PFSK-1 (cell line): ENCODE data around the gene PALLD.

Source experiments
- FOXP2 ChIP-seq: optimal IDR thresholded peaks from 2 replicates; pipeline ENCODE3; 2011; ENCODE audit warnings: borderline replicate concordance, control low read depth, inconsistent platforms; ENCODE audit not compliant: insufficient read depth; ENCODE audit errors: extremely low read length, extremely low read depth
- POLR2AphosphoS5 ChIP-seq: IDR thresholded peaks from 2 replicates; pipeline ENCODE4 v1.6.1; 2012; ENCODE audit warnings: low read depth, mild to moderate bottlenecking, control low read depth, low read length, moderate library complexity
- REST ChIP-seq, 2 experiments: IDR thresholded peaks; 2 replicates each; pipeline versions ENCODE4 v1.6.1 to v1.8.0; 2011 to 2012; ENCODE audit warnings: low read depth in 2 of 2, low read length in 2 of 2, control low read depth in 1 of 2, inconsistent platforms in 1 of 2, mild to moderate bottlenecking in 1 of 2, moderate library complexity in 1 of 2; ENCODE audit not compliant: insufficient read depth in 1 of 2
- SIN3A ChIP-seq: IDR thresholded peaks from 2 replicates; pipeline ENCODE4 v1.6.1; 2012; ENCODE audit warnings: mild to moderate bottlenecking, low read length, moderate library complexity, borderline replicate concordance; ENCODE audit not compliant: insufficient read depth
- TAF1 ChIP-seq: IDR thresholded peaks from 2 replicates; pipeline ENCODE4 v1.6.1; 2012; ENCODE audit warnings: low read length, control low read depth, borderline replicate concordance; ENCODE audit not compliant: insufficient read depth

Gene PALLD

DNA sequence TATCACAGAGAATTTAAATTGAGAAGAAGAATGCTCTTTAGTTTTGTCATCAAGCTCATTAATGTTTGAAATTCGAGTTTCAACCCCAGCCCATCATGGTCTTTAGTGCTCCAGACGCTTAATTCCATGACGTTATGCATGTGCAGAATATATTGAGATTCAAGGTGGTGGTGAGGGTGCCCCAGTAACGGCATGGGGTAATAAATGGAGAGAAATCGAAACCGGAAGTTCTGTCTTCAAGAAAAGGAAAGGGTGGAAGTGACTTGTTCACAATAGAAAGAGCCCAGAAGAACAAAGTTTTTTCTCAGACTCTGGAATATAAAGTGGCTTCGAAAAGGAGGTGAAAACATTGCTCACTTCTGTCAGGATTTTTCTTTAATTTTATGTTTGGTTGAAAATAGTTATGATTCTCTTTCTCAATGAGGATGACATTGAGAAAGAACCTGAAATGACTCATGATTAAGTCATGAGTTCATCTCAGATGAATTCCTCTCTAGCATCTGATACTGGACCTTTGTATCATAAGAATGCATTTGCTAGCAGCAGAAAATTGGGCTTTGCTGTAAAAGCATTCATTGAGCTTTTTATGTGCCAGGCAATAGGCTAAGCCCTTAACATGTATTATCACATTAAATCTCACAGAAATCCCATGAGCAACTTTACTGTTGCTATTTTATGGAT lies 15.8 kb upstream of the PALLD start:
- TF ChIP-seq TAF1 (0 out of 2 replicates have a peak, but pooled peaks have one; percentile 41), POLR2AphosphoS5 (no peak), REST (IDR thresholded peaks at IDR 0.05; ENCODE audit: insufficient read depth in 1 of 2, low read depth in 2 of 2, low read length in 2 of 2) (no peak)

DNA sequence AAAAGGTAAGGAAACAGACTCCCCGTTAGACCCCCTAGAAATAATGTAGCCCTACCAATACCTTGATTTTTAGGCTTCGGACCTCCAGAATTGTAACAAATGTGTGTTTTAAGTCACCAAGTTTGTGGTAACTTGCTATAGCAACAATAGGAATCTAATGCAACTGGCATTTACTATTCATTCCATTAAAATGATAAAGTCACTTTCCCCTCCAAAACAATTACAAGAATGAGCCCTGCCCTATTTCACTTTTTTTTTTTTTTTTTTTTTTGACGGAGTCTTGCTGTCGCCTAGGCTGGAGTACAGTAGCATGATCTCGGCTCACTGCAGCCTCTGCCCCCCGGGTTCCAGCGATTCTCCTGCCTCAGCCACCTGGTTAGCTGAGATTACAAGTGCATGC lies 13.0 kb upstream of the PALLD start:
- TF ChIP-seq SIN3A (no peak), REST (IDR thresholded peaks at IDR 0.05; ENCODE audit: insufficient read depth in 1 of 2, low read depth in 2 of 2, low read length in 2 of 2) (no peak), TAF1 (no peak), POLR2AphosphoS5 (no peak), FOXP2 (no peak)

- no peak for TF ChIP-seq SIN3A
- no peak for TF ChIP-seq REST (IDR thresholded peaks at IDR 0.05; ENCODE audit: insufficient read depth in 1 of 2, low read depth in 2 of 2, low read length in 2 of 2)
- TF ChIP-seq FOXP2: no peak
- TF ChIP-seq POLR2AphosphoS5: no peak
- TF ChIP-seq TAF1: no peak
Measured at GRCh38 chr4:168484626-168485025, 12.2 kb upstream of the PALLD start.

DNA sequence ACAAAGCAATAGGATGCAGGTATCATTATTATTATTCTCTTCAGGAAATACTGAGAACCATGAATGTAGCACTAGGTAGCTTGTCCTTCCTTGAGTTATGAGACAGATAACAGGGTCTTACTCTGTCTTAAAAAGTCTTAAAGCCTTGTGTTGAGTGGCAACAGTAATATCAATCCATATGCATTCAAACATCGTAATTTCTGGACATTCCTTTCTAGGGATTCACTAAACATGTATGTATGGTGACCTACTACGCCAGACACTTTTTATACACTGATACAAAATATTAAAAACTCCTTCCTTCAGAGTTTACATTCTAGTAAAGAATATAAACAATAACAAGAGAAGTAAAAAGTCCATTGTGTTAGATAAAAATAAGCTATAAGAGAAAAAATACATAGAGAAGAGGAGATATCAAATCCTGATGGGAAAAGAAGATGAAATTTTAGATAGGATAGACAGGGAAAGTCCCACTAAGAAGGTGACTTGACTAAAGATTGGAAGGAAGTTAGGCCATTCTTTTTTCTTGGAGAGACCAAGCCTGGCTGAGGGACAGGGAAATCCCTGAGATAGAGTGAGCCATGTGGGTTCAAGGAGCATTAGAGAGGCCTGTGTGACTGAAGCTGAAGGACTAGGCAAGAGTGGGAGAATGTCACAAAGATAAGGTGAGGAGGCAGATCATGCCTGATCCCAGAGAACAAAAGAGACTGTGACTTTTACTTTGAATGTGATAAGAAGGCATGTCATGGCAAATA lies 11.5 kb upstream of the PALLD start:
- TF ChIP-seq TAF1: no peak

DNA sequence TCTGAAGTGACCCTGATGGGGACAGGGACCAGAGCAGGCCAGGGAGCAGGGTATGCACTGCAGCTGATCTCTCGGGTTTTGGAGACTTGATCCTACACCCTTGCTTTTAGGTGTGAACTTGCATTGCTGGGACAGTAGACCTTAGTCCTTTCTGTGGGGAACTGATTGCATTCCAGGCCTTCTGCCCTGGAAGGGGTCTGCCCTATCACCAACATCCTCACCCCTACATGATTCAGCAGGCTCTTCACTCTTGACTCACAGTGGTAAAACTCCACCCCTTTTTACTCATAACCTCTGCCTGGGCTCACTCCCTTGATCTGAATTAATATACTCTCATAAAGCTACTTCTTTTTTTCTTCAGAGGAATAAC lies 10.0 kb upstream of the PALLD start:
- no peak for TF ChIP-seq SIN3A
- no peak for TF ChIP-seq FOXP2
- no peak for TF ChIP-seq TAF1
- no peak for TF ChIP-seq POLR2AphosphoS5
- TF ChIP-seq REST (IDR thresholded peaks at IDR 0.05; ENCODE audit: insufficient read depth in 1 of 2, low read depth in 2 of 2, low read length in 2 of 2): no peak
